HG03060 (cell line): ENCODE measurements around the gene PARN.
"Not testable (repeated sequence)": the region's sequence is repeated elsewhere in the genome, so short reads cannot be mapped to it uniquely, and the experiment has no call there.

Source experiments
- ATAC-seq: cut with Tn5 transposase; IDR thresholded peaks from one replicate; pipeline ENCODE4 v1.9.1; 2021; ENCODE audit warnings: low read depth, moderate number of reproducible peaks; ENCODE audit not compliant: unreplicated experiment

Gene PARN

GRCh38 chr16:14447783-14448182 lies 182.3 kb downstream of the PARN start:
- no peak for ATAC-seq

GRCh38 chr16:14446796-14447195 lies 183.3 kb downstream of the PARN start:
- ATAC-seq = no peak

- ATAC-seq = no peak
Observed at GRCh38 chr16:14445937-14446715, 183.9 kb downstream of the PARN start.

- no peak for ATAC-seq
Observed at GRCh38 chr16:14444979-14445810, 184.9 kb downstream of the PARN start.

- ATAC-seq = not testable (repeated sequence)
Observed at GRCh38 chr16:14441533-14441932, 188.5 kb downstream of the PARN start.

- ATAC-seq = no peak
Observed at GRCh38 chr16:14438256-14438655, 191.8 kb downstream of the PARN start.

- ATAC-seq = no peak
Observed at GRCh38 chr16:14437426-14437825, 192.6 kb downstream of the PARN start.

- no peak for ATAC-seq
Observed at GRCh38 chr16:14436401-14436955, 193.6 kb downstream of the PARN start.

- no peak for ATAC-seq
Observed at GRCh38 chr16:14434860-14435259, 195.2 kb downstream of the PARN start.

GRCh38 chr16:14428971-14429637 lies 201.0 kb downstream of the PARN start:
- ATAC-seq = not testable (repeated sequence)

GRCh38 chr16:14428043-14428442 lies 202.0 kb downstream of the PARN start:
- no peak for ATAC-seq

- no peak for ATAC-seq
Observed at GRCh38 chr16:14427371-14427948, 202.6 kb downstream of the PARN start.

- ATAC-seq = no peak
Observed at GRCh38 chr16:14424595-14424994, 205.5 kb downstream of the PARN start.

GRCh38 chr16:14423344-14423743 lies 206.7 kb downstream of the PARN start:
- ATAC-seq = no peak

- ATAC-seq = no peak
Observed at GRCh38 chr16:14420721-14421488, 209.2 kb downstream of the PARN start.

GRCh38 chr16:14420243-14420642 lies 209.8 kb downstream of the PARN start:
- ATAC-seq = not testable (repeated sequence)

GRCh38 chr16:14419817-14420216 lies 210.2 kb downstream of the PARN start:
- ATAC-seq = no peak

GRCh38 chr16:14418795-14419225 lies 211.2 kb downstream of the PARN start:
- no peak for ATAC-seq

- ATAC-seq = no peak
Observed at GRCh38 chr16:14416184-14416583, 213.9 kb downstream of the PARN start.

- ATAC-seq = no peak
Observed at GRCh38 chr16:14415291-14415690, 214.8 kb downstream of the PARN start.
